H1 (cell line): Measurements from ENCODE around the gene ZNF385D.

ENCODE experiments used
- CTCF ChIP-seq, 3 experiments: IDR thresholded peaks; 1 replicate in 2 of 3; 2 replicates in 1 of 3; pipeline versions ENCODE4 v1.5.1 to v1.6.1; 2011; ENCODE audit warnings: low read length in 3 of 3, mild to moderate bottlenecking in 3 of 3, inconsistent platforms in 2 of 3, low read depth in 1 of 3, moderate library complexity in 1 of 3; ENCODE audit not compliant: insufficient read depth in 1 of 3; ENCODE audit errors: control extremely low read depth in 1 of 3
- POLR2AphosphoS5 ChIP-seq: IDR thresholded peaks from 2 replicates; pipeline ENCODE4 v1.6.1; 2011; ENCODE audit warnings: low read depth, low read length
- SIX5 ChIP-seq: IDR thresholded peaks from 2 replicates; pipeline ENCODE4 v1.6.1; 2011; ENCODE audit warnings: mild to moderate bottlenecking, low read depth, low read length

- TF ChIP-seq CTCF (IDR thresholded peaks at IDR 0.05; ENCODE audit: control extremely low read depth in 1 of 3, insufficient read depth in 1 of 3, low read depth in 1 of 3, low read length in 3 of 3) (no peak), SIX5 (no peak), POLR2AphosphoS5 (no peak)
Observed at GRCh38 chr3:21436835-21437234, 314.2 kb downstream of the ZNF385D start.
